Transverse colon (tissue), 4 donors: ENCODE measurements around the gene KAZN.

Source experiments
- EP300 ChIP-seq: sonication (generic); formaldehyde crosslinking; IDR thresholded peaks from one replicate; pipeline ENCODE4 v1.6.1; 2017; ENCODE audit warnings: antibody characterized with exemption, low read depth
- POLR2A ChIP-seq: fragments of 450-650 bp; IDR thresholded peaks from one replicate; pipeline ENCODE4 v1.6.1; 2016; ENCODE audit warnings: antibody characterized with exemption, mild to moderate bottlenecking, moderate library complexity
- POLR2AphosphoS5 ChIP-seq, 3 donors: sonication (generic); formaldehyde crosslinking; IDR thresholded peaks; one replicate each; pipeline ENCODE4 v1.6.1; 2016; ENCODE audit warnings: antibody characterized with exemption in 3 of 3
- TF ChIP-seq, protein P1 (sequence below), 5 experiments: fragments of 200-600 bp in 3 of 5; fragments of 450-650 bp in 2 of 5; sonication (generic) in 3 of 5; IDR thresholded peaks; 1 replicate in 2 of 5; 2 replicates in 3 of 5; pipeline ENCODE4 v1.5.1; 2016 to 2017; ENCODE audit warnings: antibody characterized with exemption in 5 of 5, inconsistent platforms in 3 of 5, mild to moderate bottlenecking in 2 of 5, moderate library complexity in 1 of 5

DNA sequence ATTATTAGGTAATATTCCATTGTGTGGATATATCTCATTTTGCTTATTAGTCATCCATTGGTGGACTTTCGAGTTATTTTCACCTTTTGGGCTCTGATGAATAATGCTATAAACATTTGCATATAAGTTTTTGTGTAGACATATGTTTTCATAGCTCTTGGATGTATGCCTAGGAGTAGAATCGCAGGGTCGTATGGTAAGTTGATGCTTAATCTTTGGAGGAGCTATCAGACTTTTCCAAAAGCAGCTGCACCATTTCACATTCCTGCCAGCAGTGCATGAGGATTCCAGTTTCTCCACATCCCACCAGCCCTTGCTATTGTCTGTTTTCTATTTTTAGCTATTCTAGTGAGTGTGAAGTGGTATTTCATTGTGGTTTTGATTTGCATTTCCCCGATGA, 434.8 kb downstream of the KAZN start:
- TF ChIP-seq, protein P1, sequence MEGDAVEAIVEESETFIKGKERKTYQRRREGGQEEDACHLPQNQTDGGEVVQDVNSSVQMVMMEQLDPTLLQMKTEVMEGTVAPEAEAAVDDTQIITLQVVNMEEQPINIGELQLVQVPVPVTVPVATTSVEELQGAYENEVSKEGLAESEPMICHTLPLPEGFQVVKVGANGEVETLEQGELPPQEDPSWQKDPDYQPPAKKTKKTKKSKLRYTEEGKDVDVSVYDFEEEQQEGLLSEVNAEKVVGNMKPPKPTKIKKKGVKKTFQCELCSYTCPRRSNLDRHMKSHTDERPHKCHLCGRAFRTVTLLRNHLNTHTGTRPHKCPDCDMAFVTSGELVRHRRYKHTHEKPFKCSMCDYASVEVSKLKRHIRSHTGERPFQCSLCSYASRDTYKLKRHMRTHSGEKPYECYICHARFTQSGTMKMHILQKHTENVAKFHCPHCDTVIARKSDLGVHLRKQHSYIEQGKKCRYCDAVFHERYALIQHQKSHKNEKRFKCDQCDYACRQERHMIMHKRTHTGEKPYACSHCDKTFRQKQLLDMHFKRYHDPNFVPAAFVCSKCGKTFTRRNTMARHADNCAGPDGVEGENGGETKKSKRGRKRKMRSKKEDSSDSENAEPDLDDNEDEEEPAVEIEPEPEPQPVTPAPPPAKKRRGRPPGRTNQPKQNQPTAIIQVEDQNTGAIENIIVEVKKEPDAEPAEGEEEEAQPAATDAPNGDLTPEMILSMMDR (IDR thresholded peaks at IDR 0.05): no peak
- TF ChIP-seq POLR2AphosphoS5 (IDR thresholded peaks at IDR 0.05) (no peak), POLR2A (no peak), EP300 (no peak)
